Measurements from ENCODE around the gene HLCS. TPM values are rescaled to one million over a fixed set of nuclear protein-coding genes. Genes with fewer than 3 reads are reported as not detected.

HLCS gene
- total and polyA plus RNA-seq, 2 experiments from 2014 or later: 12.4 to 20.1 TPM

GRCh38 chr21:36845070-36845469, 121.4 kb downstream of the HLCS start:
- Histone ChIP-seq H3K27me3 (no peaks in the 10 kb centered on the region), H3K4me1 (ENCODE audit: low read depth) (no peaks in the 10 kb centered on the region), H3K36me3 (no peaks in the 10 kb centered on the region), H3K9me3 (ENCODE audit: low read depth) (no peaks in the 10 kb centered on the region), H3K27ac (no peak overlapping the region), H3K4me3 (no peak overlapping the region)
- DNase-seq (ENCODE audit: low read depth in 1 of 2, low spot score in 1 of 2): no peak
- TF ChIP-seq, protein P1, sequence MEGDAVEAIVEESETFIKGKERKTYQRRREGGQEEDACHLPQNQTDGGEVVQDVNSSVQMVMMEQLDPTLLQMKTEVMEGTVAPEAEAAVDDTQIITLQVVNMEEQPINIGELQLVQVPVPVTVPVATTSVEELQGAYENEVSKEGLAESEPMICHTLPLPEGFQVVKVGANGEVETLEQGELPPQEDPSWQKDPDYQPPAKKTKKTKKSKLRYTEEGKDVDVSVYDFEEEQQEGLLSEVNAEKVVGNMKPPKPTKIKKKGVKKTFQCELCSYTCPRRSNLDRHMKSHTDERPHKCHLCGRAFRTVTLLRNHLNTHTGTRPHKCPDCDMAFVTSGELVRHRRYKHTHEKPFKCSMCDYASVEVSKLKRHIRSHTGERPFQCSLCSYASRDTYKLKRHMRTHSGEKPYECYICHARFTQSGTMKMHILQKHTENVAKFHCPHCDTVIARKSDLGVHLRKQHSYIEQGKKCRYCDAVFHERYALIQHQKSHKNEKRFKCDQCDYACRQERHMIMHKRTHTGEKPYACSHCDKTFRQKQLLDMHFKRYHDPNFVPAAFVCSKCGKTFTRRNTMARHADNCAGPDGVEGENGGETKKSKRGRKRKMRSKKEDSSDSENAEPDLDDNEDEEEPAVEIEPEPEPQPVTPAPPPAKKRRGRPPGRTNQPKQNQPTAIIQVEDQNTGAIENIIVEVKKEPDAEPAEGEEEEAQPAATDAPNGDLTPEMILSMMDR (IDR thresholded peaks at IDR 0.05; ENCODE audit: low read depth, low read length): no peak

- Histone ChIP-seq H3K4me3 (no peak overlapping the region), H3K27me3 (no peaks in the 10 kb centered on the region), H3K36me3 (no peaks in the 10 kb centered on the region), H3K9me3 (ENCODE audit: low read depth) (no peaks in the 10 kb centered on the region), H3K27ac (no peak overlapping the region), H3K4me1 (ENCODE audit: low read depth) (no peaks in the 10 kb centered on the region)
- no peak for DNase-seq (ENCODE audit: low read depth in 1 of 2, low spot score in 1 of 2)
- TF ChIP-seq, protein P1 (IDR thresholded peaks at IDR 0.05; ENCODE audit: low read depth, low read length): no peak
These were observed 124.6 kb downstream of the HLCS start for GRCh38 chr21:36841866-36842265.

- no peaks in the 10 kb centered on the region for H3K36me3 ChIP-seq
- no peaks in the 10 kb centered on the region for H3K9me3 ChIP-seq (ENCODE audit: low read depth)
- no peak overlapping the region for H3K27ac ChIP-seq
- no peak overlapping the region for H3K4me3 ChIP-seq
- no peaks in the 10 kb centered on the region for H3K4me1 ChIP-seq (ENCODE audit: low read depth)
- TF ChIP-seq, protein P1 (IDR thresholded peaks at IDR 0.05; ENCODE audit: low read depth, low read length): no peak
- no peaks in the 10 kb centered on the region for H3K27me3 ChIP-seq
- DNase-seq (ENCODE audit: low read depth in 1 of 2, low spot score in 1 of 2): no peak
These were observed 126.7 kb downstream of the HLCS start for GRCh38 chr21:36839735-36840134.

GRCh38 chr21:36839123-36839522, 127.3 kb downstream of the HLCS start:
- no peak for DNase-seq (ENCODE audit: low read depth in 1 of 2, low spot score in 1 of 2)
- Histone ChIP-seq H3K36me3 (no peaks in the 10 kb centered on the region), H3K4me3 (no peak overlapping the region), H3K4me1 (ENCODE audit: low read depth) (no peaks in the 10 kb centered on the region), H3K9me3 (ENCODE audit: low read depth) (no peaks in the 10 kb centered on the region), H3K27ac (no peak overlapping the region), H3K27me3 (no peaks in the 10 kb centered on the region)
- TF ChIP-seq, protein P1 (IDR thresholded peaks at IDR 0.05; ENCODE audit: low read depth, low read length): no peak

- H3K27me3 ChIP-seq: no peaks in the 10 kb centered on the region
These were observed 131.1 kb downstream of the HLCS start for GRCh38 chr21:36835383-36835795.

More at GRCh38 chr21:36835383-36835795, 131.1 kb downstream of the HLCS start:
- DNase-seq (ENCODE audit: low read depth in 1 of 2, low spot score in 1 of 2): peak in 1 of 2 donors; percentile 30
- H3K27ac ChIP-seq: no peak overlapping the region
- no peaks in the 10 kb centered on the region for H3K9me3 ChIP-seq (ENCODE audit: low read depth)
- no peaks in the 10 kb centered on the region for H3K36me3 ChIP-seq
- no peaks in the 10 kb centered on the region for H3K4me1 ChIP-seq (ENCODE audit: low read depth)
- TF ChIP-seq, protein P1 (IDR thresholded peaks at IDR 0.05; ENCODE audit: low read depth, low read length): no peak
- no peak overlapping the region for H3K4me3 ChIP-seq
